ENCODE results near the gene STMP1.

Gene STMP1

GRCh38 chr7:135723411-135723810 lies 61.1 kb downstream of the STMP1 start:
- DNase-seq = no peak
